GM12878 (cell line): ENCODE measurements around the gene OPA1. TPM values are rescaled to one million over a fixed set of nuclear protein-coding genes. Genes with fewer than 3 reads are reported as not detected.

Experiments used
- CBFB ChIP-seq: IDR thresholded peaks from 2 replicates; pipeline ENCODE4 v1.6.1; 2016; ENCODE audit warnings: antibody characterized with exemption, low read depth
- DPF2 ChIP-seq: fragments of 450-650 bp; IDR thresholded peaks from 2 replicates; pipeline ENCODE4 v1.6.1; 2017; ENCODE audit warnings: mild to moderate bottlenecking
- ELK1 ChIP-seq: IDR thresholded peaks from 2 replicates; pipeline ENCODE4 v1.6.1; 2012; ENCODE audit warnings: low read depth, low read length, improper control_type of control experiment
- EP300 ChIP-seq, 2 experiments: fragments of 150-350 bp in 1 of 2; IDR thresholded peaks; 2 replicates each; pipeline ENCODE4 v1.6.1; 2011 to 2012; ENCODE audit warnings: low read depth in 2 of 2, low read length in 2 of 2, borderline replicate concordance in 1 of 2, improper control_type of control experiment in 1 of 2, inconsistent platforms in 1 of 2; ENCODE audit not compliant: control insufficient read depth in 1 of 2
- MEF2A ChIP-seq: IDR thresholded peaks from 2 replicates; pipeline ENCODE4 v1.6.1; 2011; ENCODE audit warnings: low read depth, mild to moderate bottlenecking, low read length, moderate library complexity; ENCODE audit not compliant: insufficient read depth
- MYB ChIP-seq: fragments of 150-350 bp; IDR thresholded peaks from 2 replicates; pipeline ENCODE4 v1.6.1; 2014; ENCODE audit warnings: mild to moderate bottlenecking, low read depth, low read length, borderline replicate concordance
- MYC ChIP-seq: IDR thresholded peaks from 2 replicates; pipeline ENCODE4 v1.6.1; 2011; ENCODE audit warnings: mild to moderate bottlenecking, low read length, moderate library complexity, inconsistent platforms; ENCODE audit not compliant: insufficient read depth, insufficient replicate concordance, insufficient read length, severe bottlenecking
- PRDM15 ChIP-seq: fragments of 450-650 bp; formaldehyde crosslinking; IDR thresholded peaks from 2 replicates; pipeline ENCODE4 v1.4.0; 2020; ENCODE audit warnings: mild to moderate bottlenecking, moderate library complexity
- RBBP5 ChIP-seq: fragments of 200-600 bp; sonication (generic); conservative IDR thresholded peaks from 2 replicates; pipeline ENCODE4 v1.6.1; 2016
- TBL1XR1 ChIP-seq: IDR thresholded peaks from 2 replicates; pipeline ENCODE4 v1.6.1; 2012; ENCODE audit warnings: low read depth, low read length, improper control_type of control experiment
- ZNF687 ChIP-seq: fragments of 450-650 bp; IDR thresholded peaks from 2 replicates; pipeline ENCODE4 v1.6.1; 2017; ENCODE audit warnings: mild to moderate bottlenecking, moderate library complexity
- polyA plus RNA-seq, 11 experiments: library from polyadenylated mRNA; depleted of rRNA in 4 of 11; unstranded in 6 of 11; stranded (reverse) in 5 of 11; fragments of >200 nt; fragmentation: Nextera tagmentation in 4 of 11; fragmentation: Illumina TruSeq in 1 of 11; extraction: Ambion mirVana in 4 of 11; extraction: Trizol in 1 of 11; gene quantifications; 1 replicate in 1 of 11; 2 replicates in 10 of 11; pipeline versions ENCODE4 v1.2.1 to v1.2.3, GENCODE V29; 2011 to 2016; ENCODE audit warnings: inconsistent platforms in 2 of 11, missing spikeins in 2 of 11, low read depth in 1 of 11
- total RNA-seq, 4 experiments: library from RNA; depleted of rRNA in 3 of 4; stranded (reverse); fragments of >200 nt in 3 of 4; fragmentation: Illumina TruSeq in 1 of 4; extraction: Trizol in 1 of 4; gene quantifications; 2 replicates each; pipeline versions ENCODE4 v1.2.1 to v1.2.3, GENCODE V29; 2013 to 2021
- TF ChIP-seq, protein P1 (sequence below): fragments of 150-350 bp; IDR thresholded peaks from 2 replicates; pipeline ENCODE4 v1.6.1; 2016; ENCODE audit warnings: low read depth, low read length
- TF ChIP-seq, protein P2 (sequence below): fragments of 450-650 bp; IDR thresholded peaks from 2 replicates; pipeline ENCODE4 v1.6.1; 2016; ENCODE audit warnings: mild to moderate bottlenecking

The OPA1 gene
- total and polyA plus RNA-seq, 10 of the 15 experiments (the other 5 are each of a cell fraction or from before 2014, with no cell fraction given) = 14.7 to 108 (median 59.3) TPM

GRCh38 chr3:193592841-193593667, at the start of gene OPA1 (continued):
- TF ChIP-seq, protein P1, sequence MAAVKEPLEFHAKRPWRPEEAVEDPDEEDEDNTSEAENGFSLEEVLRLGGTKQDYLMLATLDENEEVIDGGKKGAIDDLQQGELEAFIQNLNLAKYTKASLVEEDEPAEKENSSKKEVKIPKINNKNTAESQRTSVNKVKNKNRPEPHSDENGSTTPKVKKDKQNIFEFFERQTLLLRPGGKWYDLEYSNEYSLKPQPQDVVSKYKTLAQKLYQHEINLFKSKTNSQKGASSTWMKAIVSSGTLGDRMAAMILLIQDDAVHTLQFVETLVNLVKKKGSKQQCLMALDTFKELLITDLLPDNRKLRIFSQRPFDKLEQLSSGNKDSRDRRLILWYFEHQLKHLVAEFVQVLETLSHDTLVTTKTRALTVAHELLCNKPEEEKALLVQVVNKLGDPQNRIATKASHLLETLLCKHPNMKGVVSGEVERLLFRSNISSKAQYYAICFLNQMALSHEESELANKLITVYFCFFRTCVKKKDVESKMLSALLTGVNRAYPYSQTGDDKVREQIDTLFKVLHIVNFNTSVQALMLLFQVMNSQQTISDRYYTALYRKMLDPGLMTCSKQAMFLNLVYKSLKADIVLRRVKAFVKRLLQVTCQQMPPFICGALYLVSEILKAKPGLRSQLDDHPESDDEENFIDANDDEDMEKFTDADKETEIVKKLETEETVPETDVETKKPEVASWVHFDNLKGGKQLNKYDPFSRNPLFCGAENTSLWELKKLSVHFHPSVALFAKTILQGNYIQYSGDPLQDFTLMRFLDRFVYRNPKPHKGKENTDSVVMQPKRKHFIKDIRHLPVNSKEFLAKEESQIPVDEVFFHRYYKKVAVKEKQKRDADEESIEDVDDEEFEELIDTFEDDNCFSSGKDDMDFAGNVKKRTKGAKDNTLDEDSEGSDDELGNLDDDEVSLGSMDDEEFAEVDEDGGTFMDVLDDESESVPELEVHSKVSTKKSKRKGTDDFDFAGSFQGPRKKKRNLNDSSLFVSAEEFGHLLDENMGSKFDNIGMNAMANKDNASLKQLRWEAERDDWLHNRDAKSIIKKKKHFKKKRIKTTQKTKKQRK = no peak; the same call in 1 of the 2 replicates
- TF ChIP-seq, protein P2, sequence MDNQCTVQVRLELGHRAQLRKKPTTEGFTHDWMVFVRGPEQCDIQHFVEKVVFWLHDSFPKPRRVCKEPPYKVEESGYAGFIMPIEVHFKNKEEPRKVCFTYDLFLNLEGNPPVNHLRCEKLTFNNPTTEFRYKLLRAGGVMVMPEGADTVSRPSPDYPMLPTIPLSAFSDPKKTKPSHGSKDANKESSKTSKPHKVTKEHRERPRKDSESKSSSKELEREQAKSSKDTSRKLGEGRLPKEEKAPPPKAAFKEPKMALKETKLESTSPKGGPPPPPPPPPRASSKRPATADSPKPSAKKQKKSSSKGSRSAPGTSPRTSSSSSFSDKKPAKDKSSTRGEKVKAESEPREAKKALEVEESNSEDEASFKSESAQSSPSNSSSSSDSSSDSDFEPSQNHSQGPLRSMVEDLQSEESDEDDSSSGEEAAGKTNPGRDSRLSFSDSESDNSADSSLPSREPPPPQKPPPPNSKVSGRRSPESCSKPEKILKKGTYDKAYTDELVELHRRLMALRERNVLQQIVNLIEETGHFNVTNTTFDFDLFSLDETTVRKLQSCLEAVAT = no peak
- TF ChIP-seq MYC (peak; percentile 77), TBL1XR1 (peak; percentile 86; the same call in 1 of the 2 replicates), EP300 (IDR thresholded peaks at IDR 0.05; ENCODE audit: borderline replicate concordance in 1 of 2, control insufficient read depth in 1 of 2, low read depth in 2 of 2, low read length in 2 of 2) (0 out of 4 replicates have a peak, but pooled peaks of 1 of the 2 experiments have one; percentile 26), ZNF687 (peak; percentile 60; the same call in 1 of the 2 replicates), CBFB (peak; percentile 85; the same call in 1 of the 2 replicates), RBBP5 (no peak), MYB (no peak), DPF2 (peak; percentile 77), PRDM15 (CRISPR knock-in tag) (no peak), ELK1 (peak; percentile 93), MEF2A (peak; percentile 59; the same call in 1 of the 2 replicates)
